NT2/D1 (cell line): Measurements from ENCODE around the gene MVD.

Source experiments
- YY1 ChIP-seq: IDR thresholded peaks from 2 replicates; pipeline ENCODE4 v1.6.1; 2011; ENCODE audit not compliant: insufficient read length, insufficient read depth
- ZNF274 ChIP-seq: IDR thresholded peaks from 2 replicates; pipeline ENCODE4 v1.6.1; 2011; ENCODE audit warnings: mild to moderate bottlenecking, low read depth, low read length

DNA sequence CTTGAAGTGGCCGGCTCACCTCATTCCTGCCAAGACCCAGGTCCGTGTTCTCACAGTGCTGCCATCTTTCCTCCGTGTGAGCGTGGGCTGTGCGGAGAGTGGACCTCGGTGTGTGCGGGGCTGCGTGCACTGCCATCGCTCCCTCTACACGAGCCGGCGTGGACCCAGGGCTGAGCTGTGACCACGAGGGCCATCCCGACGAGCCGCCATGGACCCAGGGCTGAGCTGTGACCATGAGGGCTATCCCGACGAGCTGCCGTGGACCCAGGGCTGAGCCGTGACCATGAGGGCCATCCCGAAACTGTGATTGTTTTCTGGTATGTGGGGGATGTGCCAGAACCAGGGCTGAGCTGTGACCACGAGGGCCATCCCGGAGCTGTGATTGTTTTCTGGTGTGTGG lies 8.9 kb upstream of the MVD start:
- TF ChIP-seq YY1, result no peak
- TF ChIP-seq ZNF274, result no peak
